Astrocyte (in vitro differentiated cells and primary cell): ENCODE data around the gene PPBP.

Experiments
- CTCF ChIP-seq: IDR thresholded peaks from 2 replicates; pipeline ENCODE4 v1.5.1; 2011; ENCODE audit warnings: low read depth, mild to moderate bottlenecking, inconsistent platforms, low read length, moderate library complexity; ENCODE audit not compliant: insufficient read depth
- EZH2 ChIP-seq: IDR thresholded peaks from 2 replicates; pipeline ENCODE4 v1.6.1; 2012; ENCODE audit warnings: mild to moderate bottlenecking, low read length, inconsistent platforms; ENCODE audit not compliant: insufficient read depth

GRCh38 chr4:74028504-74028903 lies 40.5 kb upstream of the PPBP start:
- TF ChIP-seq CTCF = no peak
- no peak for TF ChIP-seq EZH2
